ENCODE measurements around the gene ATP8B4.

- TF ChIP-seq POLR2A (IDR thresholded peaks at IDR 0.05; ENCODE audit: low read length) (no peak), GATA1 (IDR thresholded peaks at IDR 0.05; ENCODE audit: low read depth, low read length) (no peak)
Observed at GRCh38 chr15:50083424-50084025, 35.5 kb downstream of the ATP8B4 start.

Data from erythroblast (primary cell).